Measurements from ENCODE around the gene RBM48.

DNA sequence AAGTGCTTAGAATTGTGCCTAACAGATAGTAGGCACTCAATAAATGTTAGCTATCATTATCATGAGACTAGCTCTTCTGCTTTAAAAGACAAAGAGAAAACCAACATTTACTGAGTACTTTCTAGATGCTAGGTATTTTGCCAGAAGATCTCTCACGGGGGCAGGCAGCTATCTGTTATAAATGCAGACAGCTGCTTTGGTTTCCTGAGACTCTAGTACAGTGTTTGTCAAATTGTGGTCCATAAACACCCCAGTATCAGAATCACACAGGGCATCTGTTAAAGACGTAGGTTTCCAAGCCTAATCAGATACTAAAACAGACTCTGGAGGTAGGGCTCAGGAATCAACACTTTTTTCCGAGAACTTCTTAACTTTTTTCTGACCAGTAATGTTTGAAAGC is 47.7 kb downstream of the RBM48 start:
- TF ChIP-seq, protein P1, sequence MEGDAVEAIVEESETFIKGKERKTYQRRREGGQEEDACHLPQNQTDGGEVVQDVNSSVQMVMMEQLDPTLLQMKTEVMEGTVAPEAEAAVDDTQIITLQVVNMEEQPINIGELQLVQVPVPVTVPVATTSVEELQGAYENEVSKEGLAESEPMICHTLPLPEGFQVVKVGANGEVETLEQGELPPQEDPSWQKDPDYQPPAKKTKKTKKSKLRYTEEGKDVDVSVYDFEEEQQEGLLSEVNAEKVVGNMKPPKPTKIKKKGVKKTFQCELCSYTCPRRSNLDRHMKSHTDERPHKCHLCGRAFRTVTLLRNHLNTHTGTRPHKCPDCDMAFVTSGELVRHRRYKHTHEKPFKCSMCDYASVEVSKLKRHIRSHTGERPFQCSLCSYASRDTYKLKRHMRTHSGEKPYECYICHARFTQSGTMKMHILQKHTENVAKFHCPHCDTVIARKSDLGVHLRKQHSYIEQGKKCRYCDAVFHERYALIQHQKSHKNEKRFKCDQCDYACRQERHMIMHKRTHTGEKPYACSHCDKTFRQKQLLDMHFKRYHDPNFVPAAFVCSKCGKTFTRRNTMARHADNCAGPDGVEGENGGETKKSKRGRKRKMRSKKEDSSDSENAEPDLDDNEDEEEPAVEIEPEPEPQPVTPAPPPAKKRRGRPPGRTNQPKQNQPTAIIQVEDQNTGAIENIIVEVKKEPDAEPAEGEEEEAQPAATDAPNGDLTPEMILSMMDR (IDR thresholded peaks at IDR 0.05), result no peak
- TF ChIP-seq POLR2A (IDR thresholded peaks at IDR 0.05), result no peak
- TF ChIP-seq POLR2AphosphoS5 (IDR thresholded peaks at IDR 0.05; ENCODE audit: insufficient read depth in 1 of 2, low read depth in 1 of 2), result no peak
